GM19468 (cell line): ENCODE measurements around the gene ANO10.

Experiments used
- ATAC-seq: cut with Tn5 transposase; IDR thresholded peaks from one replicate; pipeline ENCODE4 v1.9.1; 2021; ENCODE audit warnings: mild to moderate bottlenecking, moderate library complexity, moderate number of reproducible peaks; ENCODE audit not compliant: unreplicated experiment; ENCODE audit errors: extremely low read depth

The ANO10 gene

GRCh38 chr3:43335799-43336198, 286.0 kb downstream of the ANO10 start:
- ATAC-seq: no peak

GRCh38 chr3:43334976-43335375, 286.8 kb downstream of the ANO10 start:
- ATAC-seq: no peak

- no peak for ATAC-seq
Measured at GRCh38 chr3:43331381-43331780, 290.4 kb downstream of the ANO10 start.

- ATAC-seq: no peak
Measured at GRCh38 chr3:43330981-43331380, 290.8 kb downstream of the ANO10 start.

- ATAC-seq: no peak
Measured at GRCh38 chr3:43328653-43329052, 293.2 kb downstream of the ANO10 start.

GRCh38 chr3:43327582-43327979, 294.2 kb downstream of the ANO10 start:
- ATAC-seq: no peak

GRCh38 chr3:43326891-43327581, 294.8 kb downstream of the ANO10 start:
- ATAC-seq: no peak

- no peak for ATAC-seq
Measured at GRCh38 chr3:43323541-43323940, 298.3 kb downstream of the ANO10 start.

GRCh38 chr3:43320288-43320687, 301.5 kb downstream of the ANO10 start:
- no peak for ATAC-seq

- ATAC-seq: no peak
Measured at GRCh38 chr3:43319794-43320193, 302.0 kb downstream of the ANO10 start.

- ATAC-seq: no peak
Measured at GRCh38 chr3:43319376-43319775, 302.4 kb downstream of the ANO10 start.

- no peak for ATAC-seq
Measured at GRCh38 chr3:43317461-43318316, 304.1 kb downstream of the ANO10 start.

GRCh38 chr3:43316783-43317460, 304.9 kb downstream of the ANO10 start:
- ATAC-seq: no peak
